Measurements from ENCODE around the gene PTGES3L. TPM values are rescaled to one million over a fixed set of nuclear protein-coding genes. Genes with fewer than 3 reads are reported as not detected.

Gene PTGES3L
- total and polyA plus RNA-seq, 2 of the 13 experiments (the other 11 are each of a cell fraction or from before 2014, with no cell fraction given): 1.2 to 2.9 TPM

DNA sequence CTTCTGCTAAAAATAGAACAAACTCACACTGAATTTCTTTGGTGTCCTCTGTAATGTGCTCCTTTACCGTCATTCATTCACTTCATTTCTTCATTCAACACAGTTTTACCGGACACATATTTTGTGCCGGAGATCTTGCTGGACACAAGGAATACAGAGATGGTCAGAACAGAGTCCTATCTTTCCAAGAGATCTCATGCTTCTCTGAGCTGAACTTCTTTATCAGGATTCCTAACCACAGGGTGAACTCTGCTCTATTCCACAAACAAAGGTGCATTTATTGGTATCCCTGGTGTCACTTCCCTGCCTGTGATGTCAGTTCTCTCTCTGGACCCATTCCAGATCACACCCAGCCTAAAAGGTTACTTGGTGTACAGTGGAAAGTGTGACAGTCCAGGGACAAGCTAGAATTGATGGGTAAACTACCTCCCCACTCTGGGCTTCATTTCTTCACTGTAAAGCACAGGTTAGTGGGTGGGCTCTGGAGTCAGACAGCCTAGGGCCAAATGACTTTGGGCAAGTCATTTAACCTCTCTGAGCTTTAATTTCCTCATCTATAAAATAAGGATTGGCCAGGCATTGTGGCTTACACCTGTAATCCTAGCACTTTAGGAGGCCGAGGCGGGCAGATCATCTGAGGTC is 30.9 kb upstream of the PTGES3L start (continued):
- TF ChIP-seq ERF (CRISPR knock-in tag; IDR thresholded peaks at IDR 0.05) (peak; percentile 21; the same call in 1 of the 2 replicates), MEF2D (CRISPR knock-in tag; IDR thresholded peaks at IDR 0.05) (peak; percentile 55; the same call in 1 of the 2 replicates), SP2 (CRISPR knock-in tag; IDR thresholded peaks at IDR 0.05) (no peak), MIER2 (CRISPR knock-in tag; IDR thresholded peaks at IDR 0.05) (peak; percentile 79), ZGPAT (CRISPR knock-in tag; IDR thresholded peaks at IDR 0.05) (peak; percentile 85), ZNF33B (CRISPR knock-in tag; IDR thresholded peaks at IDR 0.05) (no peak; the same call in 1 of the 2 replicates), ZNF800 (CRISPR knock-in tag; IDR thresholded peaks at IDR 0.05) (no peak), RAD51 (IDR thresholded peaks at IDR 0.05; ENCODE audit: borderline replicate concordance) (no peak), MBD4 (IDR thresholded peaks at IDR 0.05; ENCODE audit: borderline replicate concordance, low read length) (no peak), ZNF337 (CRISPR knock-in tag; IDR thresholded peaks at IDR 0.05; ENCODE audit: borderline replicate concordance, low read depth) (peak; percentile 60; the same call in 1 of the 2 replicates), ZFP82 (CRISPR knock-in tag; IDR thresholded peaks at IDR 0.05; ENCODE audit: borderline replicate concordance) (no peak), RXRB (CRISPR knock-in tag; IDR thresholded peaks at IDR 0.05; ENCODE audit: borderline replicate concordance) (peak; percentile 90), KDM4B (CRISPR knock-in tag; IDR thresholded peaks at IDR 0.05) (no peak), KAT2B (IDR thresholded peaks at IDR 0.05; ENCODE audit: borderline replicate concordance, low read depth, low read length) (no peak), GLMP (CRISPR knock-in tag; IDR thresholded peaks at IDR 0.05; ENCODE audit: borderline replicate concordance) (no peak), ETV5 (CRISPR knock-in tag; IDR thresholded peaks at IDR 0.05; ENCODE audit: borderline replicate concordance) (peak; percentile 82; the same call in 1 of the 2 replicates)
- TF ChIP-seq, protein P1, sequence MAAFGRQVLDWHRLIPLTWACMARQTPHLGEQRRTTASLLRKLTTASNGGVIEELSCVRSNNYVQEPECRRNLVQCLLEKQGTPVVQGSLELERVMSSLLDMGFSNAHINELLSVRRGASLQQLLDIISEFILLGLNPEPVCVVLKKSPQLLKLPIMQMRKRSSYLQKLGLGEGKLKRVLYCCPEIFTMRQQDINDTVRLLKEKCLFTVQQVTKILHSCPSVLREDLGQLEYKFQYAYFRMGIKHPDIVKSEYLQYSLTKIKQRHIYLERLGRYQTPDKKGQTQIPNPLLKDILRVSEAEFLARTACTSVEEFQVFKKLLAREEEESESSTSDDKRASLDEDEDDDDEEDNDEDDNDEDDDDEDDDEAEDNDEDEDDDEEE (CRISPR knock-in tag; IDR thresholded peaks at IDR 0.05): no peak
- TF ChIP-seq, protein P2, sequence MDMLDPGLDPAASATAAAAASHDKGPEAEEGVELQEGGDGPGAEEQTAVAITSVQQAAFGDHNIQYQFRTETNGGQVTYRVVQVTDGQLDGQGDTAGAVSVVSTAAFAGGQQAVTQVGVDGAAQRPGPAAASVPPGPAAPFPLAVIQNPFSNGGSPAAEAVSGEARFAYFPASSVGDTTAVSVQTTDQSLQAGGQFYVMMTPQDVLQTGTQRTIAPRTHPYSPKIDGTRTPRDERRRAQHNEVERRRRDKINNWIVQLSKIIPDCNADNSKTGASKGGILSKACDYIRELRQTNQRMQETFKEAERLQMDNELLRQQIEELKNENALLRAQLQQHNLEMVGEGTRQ (IDR thresholded peaks at IDR 0.05; ENCODE audit: low read depth, low read length): no peak
- TF ChIP-seq, protein P2 (CRISPR knock-in tag; IDR thresholded peaks at IDR 0.05; ENCODE audit: borderline replicate concordance): no peak
- TF ChIP-seq, protein P3, sequence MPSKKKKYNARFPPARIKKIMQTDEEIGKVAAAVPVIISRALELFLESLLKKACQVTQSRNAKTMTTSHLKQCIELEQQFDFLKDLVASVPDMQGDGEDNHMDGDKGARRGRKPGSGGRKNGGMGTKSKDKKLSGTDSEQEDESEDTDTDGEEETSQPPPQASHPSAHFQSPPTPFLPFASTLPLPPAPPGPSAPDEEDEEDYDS (CRISPR knock-in tag; IDR thresholded peaks at IDR 0.05): peak; percentile 85
- TF ChIP-seq, protein P4, sequence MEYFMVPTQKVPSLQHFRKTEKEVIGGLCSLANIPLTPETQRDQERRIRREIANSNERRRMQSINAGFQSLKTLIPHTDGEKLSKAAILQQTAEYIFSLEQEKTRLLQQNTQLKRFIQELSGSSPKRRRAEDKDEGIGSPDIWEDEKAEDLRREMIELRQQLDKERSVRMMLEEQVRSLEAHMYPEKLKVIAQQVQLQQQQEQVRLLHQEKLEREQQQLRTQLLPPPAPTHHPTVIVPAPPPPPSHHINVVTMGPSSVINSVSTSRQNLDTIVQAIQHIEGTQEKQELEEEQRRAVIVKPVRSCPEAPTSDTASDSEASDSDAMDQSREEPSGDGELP (IDR thresholded peaks at IDR 0.05; ENCODE audit: borderline replicate concordance, low read depth): peak; percentile 59; the same call in 1 of the 2 replicates

Data from HepG2 (cell line).